Stimulated activated naive CD4-positive, alpha-beta T cell (primary cell): ENCODE measurements around the gene GAK.

Source experiments
- DNase-seq, 6 experiments: peaks; one replicate each; lab custom pipeline; 2025; lab: John Stamatoyannopoulos, UW

The GAK gene

DNA sequence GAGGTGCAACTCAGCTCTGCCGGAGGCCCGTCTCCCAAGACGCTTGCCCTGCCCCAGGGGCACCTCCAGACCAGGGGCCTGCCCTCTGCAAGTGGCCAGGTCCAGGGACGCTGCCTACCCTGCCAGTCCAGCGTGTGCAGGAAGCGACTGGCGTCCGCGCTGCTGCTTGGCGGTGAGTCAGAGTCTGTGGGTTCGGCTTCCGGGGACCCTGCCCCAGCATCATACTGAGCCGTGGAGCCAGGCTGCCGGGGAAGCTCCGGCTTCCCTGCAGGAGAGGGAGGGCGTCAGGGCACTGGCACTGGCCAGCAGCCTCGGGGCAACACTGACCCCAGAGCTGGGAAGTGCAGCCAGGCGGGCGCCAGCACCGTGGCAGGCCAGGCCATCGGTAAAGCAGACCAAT is 63.7 kb downstream of the GAK start:
- DNase-seq, result no peak

DNA sequence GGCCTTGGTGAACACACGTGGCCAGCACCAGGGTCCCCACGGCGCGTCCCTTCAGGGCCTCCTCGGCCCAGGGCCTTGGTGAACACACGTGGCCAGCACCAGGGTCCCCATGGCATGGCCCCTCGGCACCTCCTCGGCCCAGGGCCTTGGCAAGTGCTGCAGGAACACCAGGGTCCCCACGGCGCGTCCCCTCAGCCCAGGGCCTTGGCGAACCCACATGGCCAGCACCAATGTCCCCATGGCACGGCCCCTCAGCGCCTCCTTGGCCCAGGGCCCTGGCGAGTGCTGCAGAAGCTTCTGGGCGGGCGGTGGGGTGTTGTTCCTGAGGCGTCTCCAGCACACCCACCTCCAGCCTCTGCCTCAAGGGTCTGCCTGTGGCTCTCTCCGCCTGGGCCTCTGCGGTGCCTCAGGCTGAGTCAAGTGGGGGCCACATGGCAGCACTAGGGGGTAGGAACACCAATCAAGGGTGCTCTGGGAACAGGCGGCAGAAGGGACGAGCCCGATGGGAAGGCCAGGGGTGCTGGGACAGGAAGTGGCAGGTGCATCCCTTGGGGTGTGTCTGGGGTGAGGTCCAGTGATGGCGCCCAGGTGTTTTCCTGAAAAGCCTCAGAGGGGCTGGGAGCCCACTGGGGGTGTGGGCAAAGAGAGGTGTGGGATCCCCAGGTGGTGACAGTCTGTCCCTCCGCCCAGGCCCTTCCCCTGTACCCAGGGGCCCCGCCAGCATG is 64.4 kb downstream of the GAK start:
- DNase-seq, result no peak

DNA sequence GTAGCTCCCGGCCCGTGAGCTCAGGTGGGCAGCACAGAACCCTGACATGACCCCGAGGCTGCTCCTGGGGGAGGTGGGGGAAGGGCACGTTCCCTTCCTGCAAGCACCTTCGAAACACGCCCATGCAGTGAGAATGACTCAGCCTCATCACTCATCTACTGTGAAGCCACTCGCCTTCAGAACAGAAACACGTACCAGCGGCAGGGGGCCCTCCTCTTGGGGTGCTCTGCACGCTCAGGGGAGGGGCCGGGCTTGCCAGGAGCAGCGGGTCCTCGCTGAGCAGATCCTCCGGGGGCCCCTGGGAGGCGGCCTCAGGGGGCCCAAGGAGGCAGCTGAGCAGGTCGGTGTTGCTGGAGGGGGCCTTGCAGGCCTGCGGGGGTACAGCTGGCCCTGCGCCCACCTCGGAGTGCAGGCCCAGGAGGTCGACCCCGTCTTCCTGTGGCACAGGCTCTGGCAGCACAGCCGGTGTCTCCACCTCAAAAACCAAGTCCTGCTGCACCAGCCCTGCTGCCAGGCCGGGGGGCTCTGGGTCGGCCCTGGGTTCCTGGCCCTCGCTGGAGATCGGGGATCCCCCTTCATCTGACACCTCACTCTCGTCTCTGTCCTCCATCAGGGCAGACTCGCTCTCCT is 65.2 kb downstream of the GAK start:
- DNase-seq, result no peak

DNA sequence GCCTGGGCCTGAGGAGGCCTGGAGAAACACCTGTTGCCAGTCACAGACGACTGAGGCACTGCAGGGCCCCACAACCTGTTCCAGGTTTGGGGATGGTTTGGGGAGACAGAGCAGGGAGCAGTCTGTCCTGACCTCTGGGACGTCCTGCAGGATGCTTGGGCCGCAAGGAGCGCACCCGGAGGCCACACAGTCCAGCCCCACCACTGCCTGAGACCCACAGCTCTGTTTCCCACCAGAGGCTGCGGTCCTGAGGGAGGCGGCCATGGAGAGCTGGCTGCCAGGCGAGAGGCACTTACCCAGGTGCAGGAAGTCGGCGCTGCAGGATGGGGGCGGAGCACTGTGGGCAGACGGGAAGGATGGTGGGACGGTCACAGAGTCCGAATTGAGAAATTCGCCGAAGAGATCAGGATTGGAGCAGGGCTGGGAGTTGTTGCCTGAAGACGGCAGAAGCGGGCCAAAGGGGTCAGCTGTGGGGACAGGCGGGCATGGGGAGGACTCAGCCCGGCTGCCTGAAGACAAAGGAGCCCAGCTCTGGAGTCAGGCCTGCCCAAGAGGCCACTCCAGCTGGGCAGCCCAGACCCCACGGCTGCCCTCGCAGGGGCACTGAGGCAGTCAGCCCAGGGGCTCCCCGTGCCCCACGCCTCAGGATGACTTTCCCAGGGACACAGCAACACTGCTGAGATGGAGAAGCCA is 65.9 kb downstream of the GAK start:
- no peak for DNase-seq

DNA sequence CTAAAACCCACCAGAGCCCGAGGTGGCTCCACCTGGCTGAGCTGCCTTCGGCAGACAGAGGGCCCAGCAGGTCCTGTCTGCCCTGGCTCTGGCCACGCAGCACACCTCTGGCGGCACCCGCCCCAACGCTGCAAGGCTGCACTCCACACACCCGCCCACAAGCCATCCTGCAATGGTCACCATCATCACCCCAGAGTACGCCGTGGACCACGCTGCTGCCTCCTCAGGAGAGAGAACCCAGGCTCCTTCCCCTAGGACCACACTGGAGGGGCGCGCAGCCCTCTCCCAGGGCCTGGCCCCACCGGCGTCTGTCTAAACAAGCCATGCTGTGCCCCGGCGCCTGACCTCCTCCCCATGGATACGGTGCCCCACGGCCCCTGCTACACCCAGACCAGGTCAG is 66.5 kb downstream of the GAK start:
- DNase-seq, result no peak

DNA sequence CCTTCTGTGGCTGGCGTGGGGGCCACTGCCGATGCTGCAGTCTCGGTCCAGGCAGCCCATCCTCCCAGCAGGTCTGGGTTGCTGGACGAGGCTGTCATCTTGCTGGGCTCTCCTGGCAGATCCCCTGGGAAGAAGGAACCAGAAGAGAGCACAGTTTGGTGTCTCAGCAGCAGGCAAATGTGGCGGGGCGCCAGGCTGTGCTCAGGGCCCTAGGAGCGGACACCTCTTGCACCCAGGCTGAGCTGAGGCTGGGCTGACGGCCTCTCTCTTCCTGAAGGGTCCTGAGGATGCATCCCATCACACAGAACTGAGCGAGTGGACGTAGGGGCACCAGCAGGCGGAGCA is 67.0 kb downstream of the GAK start:
- DNase-seq, result no peak

DNA sequence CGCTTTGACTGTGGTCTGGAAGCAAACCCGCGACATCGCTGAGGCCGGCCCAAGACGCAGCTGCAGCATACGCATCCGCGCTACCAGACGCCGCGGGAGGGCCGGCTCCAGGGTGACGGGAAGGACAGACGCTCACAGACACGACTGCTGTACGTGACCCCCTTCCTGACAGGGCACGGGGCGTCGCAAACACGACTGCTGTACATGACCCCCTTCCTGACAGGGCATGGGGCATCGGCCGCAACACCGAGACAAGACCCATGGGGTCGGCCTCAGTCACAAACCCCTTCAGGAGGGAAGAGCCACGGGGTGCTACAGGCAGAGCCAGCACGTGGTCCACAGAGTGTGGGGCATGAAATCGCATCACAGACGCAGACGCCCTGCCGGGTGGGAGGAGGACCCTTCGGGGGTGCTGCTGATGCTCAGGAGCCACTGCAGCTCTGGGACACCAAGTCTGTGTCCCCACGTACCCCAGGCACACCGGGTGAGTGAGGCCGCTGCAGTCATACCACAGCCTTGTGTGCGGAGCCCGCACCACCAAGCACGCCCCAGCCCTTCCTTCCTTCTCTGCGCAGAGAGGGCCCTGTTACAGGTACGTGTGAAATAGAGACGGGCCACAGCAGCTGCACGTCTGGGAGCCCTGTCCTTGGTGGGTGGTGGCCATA is 67.5 kb downstream of the GAK start:
- no peak for DNase-seq

DNA sequence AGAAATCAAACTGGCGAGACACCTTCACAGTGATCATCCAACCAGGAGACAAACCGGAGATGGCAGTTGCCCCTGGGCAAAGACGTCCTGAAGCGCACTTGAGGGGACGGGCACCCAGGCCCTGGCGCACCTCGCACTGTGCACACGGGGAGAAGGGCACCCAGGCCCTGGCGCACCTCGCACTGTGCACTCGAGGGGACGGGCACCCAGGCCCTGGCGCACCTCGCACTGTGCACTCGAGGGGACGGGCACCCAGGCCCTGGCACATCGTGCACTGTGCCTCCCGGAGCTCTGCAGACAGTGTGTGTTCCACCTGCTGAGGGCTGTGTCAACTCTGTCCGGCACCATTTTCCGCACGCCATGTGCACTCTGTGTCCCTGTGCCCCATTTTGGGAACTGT is 71.6 kb downstream of the GAK start:
- DNase-seq, result no peak

DNA sequence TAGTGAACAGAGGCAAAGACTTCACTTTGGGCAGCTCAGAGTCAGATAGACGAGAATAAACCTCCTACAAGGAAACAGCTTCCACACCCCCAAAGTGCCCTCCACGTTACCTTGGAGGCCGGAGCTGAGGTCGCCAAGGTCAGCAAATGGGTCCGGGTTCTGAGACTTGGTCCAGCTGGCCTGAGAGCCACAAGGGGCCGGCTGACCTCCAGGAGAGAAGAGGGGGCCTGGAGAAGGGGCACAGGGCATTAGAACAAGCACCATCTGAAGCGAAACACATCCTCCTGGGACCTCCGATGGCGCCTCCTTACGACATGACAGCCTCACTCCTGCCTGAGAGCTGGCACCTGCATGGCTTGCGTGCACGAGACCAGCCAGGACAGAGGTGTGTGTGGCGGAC is 72.6 kb downstream of the GAK start:
- no peak for DNase-seq

DNA sequence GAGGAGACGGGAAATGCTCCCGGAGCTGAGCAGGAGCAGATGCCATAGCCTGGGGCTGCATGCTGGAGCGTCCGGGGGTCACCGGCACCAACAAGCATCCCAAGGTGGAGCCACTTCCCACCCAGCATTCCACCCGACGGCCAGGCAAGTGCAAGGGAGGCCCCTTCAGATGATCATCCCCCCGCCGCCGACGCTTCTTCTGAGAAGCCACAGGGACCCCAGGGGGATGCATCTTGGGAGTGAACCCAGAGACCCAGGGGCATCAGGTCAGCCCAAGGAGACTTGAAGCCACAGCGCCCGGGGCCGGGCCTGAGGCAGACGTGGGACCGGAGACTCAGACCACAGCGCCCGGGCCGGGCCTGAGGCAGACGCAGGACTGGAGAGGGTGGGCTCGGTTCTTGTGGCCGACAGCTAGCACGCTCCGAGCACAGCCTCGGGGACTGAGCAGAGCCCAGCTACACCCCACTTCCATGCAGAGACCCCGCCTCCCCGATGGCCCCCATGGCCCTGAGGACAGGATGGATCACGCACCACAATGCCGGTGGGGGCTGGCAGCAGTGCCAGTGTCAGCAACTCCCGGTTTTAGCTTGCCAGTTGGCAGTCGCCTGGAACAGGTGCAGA is 73.2 kb downstream of the GAK start:
- DNase-seq, result no peak

DNA sequence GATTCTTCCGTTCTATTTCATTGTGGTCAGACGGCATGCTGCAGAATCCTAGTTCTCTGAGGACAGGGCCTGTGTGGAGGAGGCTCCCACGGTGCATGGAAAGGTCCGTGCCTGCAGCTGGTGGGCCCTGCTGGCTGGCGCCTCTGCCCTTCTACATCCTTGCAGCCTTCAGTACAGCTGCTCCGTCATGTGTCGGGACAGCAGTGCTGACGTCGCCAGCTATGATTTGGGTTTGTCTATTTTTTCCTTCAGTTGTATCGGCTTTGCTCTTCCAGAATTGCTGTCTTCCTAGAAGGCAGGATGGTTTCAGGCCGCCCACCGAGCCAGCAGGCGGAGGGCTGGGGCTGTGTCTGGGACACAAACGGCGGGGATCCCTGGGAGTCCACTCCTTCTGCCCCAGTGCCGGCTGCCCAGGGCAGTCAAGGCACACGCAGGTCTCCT is 74.1 kb downstream of the GAK start:
- DNase-seq, result no peak

DNA sequence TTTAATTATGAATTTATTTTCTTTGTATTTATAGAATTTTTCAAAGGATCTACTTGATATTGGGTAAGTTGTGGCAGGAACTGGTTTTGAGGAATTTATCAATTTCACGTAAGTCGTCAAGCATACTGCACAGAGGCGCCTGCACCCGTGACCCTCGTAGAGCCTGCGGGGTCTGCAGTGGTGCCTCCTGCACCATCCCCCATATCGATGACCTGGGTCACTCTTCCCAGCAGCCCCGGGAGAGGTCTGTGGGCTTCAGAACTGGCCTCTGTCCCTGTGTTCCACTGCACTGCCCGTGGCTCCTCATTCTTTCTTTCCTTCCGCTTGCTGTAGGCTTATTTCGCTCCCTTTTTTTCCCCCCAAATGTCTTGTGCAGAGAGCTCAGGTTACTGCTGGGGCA is 74.7 kb downstream of the GAK start:
- no peak for DNase-seq

DNA sequence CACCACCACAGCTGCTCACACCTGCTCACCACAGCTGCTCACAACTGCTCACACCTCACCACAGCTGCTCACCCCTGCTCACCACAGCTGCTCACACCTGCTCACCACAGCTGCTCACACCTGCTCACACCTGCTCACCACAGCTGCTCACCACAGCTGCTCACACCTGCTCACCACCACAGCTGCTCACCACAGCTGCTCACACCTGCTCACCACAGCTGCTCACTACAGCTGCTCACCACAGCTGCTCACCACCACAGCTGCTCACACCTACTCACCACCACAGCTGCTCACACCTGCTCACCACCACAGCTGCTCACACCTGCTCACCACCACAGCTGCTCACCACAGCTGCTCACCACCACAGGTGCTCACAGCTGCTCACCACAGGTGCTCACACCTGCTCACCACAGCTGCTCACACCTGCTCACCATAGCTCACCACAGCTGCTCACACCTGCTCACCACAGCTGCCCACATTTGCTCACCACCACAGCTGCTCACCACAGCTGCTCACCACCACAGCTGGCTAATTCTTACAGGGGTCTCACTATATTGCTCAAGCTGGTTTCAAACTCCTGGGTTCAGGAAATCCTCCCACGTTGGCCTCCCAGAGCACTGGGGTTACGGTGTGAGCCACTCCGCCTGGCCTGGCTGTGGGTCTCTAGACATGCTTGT is 75.8 kb downstream of the GAK start:
- DNase-seq, result no peak

DNA sequence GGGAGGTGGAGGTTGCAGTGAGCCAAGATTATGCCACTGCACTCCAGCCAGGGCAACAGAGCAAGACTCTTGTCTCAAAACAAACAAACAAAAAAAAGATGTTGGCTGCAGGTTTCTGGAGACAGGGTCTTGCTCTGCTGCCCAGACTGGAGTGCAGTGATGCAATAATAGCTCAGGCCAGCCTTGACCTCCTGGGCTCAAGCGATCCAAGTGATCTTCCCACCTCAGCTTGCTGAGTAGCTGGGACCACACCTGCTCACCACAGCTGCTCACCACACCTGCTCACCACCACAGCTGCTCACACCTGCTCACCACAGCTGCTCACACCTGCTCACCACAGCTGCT is 76.3 kb downstream of the GAK start:
- DNase-seq, result no peak

DNA sequence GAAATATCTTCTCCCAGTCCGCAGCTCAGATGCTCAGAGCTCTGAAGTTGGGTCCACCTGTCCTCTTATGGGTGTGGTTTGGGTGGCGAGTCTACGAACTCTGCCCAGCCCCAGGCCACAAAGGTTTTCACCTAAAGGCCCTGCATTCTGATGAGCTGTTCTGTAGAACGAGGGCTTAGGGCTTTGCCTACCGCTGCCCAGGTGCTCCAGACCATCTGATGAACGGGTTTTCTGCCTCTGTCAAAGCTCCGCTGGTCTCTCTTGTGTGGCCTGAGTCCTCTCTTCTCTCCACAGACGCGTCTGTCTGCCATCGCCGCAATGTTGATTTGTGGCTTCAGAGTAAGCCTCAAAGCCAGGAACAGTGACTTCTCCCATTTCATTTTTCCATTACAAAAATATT is 77.8 kb downstream of the GAK start:
- no peak for DNase-seq

DNA sequence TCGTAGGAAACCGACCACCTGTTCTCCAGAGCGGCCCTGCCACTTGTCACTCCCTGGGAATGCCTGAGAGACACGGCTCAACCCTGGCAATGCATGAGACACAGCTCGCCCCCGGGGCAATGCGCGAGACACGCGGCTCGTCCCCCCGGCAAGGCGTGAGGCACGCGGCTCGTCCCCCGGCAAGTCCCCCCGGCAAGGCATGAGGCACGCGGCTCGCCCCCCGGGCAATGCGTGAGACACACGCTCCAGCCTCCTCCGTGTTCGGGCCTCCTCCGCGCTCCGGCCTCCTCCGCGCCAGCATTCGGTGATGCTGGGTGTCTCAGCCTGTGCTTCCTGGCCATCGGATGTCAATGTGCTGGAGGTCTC is 78.7 kb downstream of the GAK start:
- no peak for DNase-seq

DNA sequence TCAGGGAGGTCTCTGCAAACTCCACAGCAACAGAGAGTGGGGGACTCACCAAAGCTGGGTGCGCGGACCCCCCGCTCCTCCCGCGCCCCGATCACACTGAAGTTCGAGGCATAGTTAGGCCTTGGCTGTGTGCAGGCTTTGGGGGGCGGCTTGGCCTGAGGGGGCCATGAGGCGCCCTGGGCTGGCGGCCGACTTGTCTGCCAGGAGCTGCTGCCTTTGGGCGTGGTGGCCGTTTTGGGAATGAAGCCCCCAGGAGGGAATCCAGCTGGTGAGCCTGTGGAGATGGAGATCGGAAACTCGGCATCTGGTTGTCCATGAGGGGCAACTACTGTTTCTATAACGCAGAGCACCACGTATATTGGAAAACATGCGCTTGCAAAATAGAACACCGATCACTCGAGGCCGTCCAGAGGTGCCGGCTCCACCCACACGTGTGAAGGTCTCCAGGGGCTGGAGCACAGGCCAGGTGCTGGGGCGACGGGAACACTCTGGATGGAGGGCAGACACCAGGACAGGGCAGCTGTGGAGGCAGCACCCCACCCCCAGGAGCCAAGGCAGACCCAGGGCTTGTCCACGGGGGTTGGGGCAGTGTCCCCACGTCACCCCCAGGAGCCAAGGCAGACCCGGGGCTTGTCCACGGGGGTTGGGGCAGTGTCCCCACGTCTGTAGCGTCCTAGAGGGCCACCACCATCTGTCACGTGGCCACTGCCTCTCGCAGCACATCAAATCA is 80.2 kb downstream of the GAK start:
- DNase-seq, result no peak

DNA sequence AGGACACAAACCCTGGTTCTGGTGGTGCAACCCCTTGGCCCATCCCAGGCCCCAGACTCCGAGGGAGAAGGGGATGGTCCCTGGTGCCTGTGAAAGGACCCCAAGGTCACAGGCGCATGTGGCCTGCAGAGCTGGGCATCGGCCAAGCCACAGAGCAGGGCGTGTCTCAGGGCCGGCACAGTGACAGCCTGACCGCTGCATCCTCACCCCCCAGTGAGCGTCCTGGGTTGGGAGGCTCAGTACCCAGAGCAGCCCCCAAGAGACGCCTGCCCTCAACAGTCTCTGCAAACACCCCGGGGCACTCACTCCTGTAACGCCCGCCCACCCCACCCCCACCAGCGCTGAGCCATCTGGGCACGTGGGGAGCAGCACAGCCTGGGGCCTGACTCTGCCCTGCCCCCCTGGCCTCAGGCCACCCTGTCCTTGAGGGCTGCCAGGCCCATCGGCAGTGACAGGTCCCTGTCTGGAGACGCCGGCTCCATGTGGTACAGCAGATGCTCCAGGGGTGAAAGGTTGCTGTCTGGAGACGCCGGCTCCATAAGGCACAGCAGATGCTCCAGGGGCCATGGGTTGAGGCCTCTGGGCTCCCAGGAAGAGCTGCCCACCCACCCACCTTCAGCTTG is 81.7 kb downstream of the GAK start:
- no peak for DNase-seq

DNA sequence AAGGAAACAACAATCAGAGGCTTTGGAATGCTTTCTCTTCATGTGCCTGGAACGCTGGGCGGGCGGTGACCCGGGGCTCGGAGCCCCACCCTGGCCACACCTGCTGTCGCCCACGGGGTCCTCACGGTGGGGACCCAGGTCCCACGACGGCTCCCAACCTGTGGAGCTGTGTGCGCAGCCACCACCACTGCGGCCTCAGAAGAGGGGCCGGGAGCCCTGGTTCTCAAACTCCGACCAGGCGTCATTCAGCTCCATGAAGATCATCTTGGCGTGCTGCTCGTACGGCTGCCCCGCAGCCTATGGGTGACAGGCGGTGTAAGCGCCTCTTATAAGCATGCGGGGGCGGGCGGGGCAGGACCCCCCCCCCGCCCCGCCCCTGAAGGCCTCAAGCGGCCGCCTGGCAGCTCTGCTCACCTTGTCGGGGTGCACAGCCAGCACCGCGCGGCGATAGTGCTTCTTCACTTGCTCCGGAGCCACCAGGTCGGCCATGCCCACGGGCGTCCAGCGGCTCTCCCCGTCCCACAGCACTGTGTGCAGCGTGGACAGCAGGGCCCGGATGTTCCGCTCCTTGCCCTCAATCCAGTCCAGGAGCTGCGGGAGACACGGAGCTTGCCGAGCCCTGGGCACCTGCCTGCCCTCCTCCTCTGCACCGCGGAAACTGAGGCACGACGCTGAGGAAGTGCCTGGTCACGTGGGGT is 82.5 kb downstream of the GAK start:
- DNase-seq, result no peak

DNA sequence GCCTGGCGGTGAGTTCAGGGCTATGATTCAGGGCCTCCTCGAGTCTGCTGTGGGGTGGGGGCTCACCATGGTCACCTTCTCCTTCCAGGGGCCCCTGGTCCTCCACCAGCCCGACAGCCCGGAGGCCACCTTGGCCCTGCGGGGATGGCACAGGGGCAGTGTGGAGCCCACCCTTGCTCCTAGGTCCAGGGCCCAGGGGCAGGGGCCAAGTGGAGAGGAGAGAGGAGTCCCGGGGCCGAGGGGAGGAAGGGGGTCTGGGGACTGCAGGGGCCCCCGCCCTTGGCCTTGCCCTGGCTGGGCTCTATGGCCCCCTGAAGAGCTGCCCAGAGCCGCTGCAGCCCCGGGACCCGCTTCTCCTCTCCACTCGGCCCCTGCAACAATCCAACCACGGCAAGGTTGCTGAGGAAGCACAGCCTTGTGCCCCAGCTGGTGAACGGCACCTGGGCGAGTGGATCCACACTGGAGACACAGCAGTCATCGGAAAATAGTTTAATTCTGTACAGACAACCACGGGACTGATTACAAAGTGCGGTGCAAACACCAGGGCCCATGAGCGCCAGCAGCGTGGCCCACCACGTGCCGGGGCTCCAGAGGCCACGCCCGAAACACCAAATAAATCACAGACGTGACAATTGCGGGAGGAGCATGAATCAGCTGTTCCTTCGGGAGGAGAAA is 83.2 kb downstream of the GAK start:
- no peak for DNase-seq
